GM19455 (cell line): ENCODE results near the gene SLC7A6OS.

Experiments
- ATAC-seq: cut with Tn5 transposase; IDR thresholded peaks from one replicate; pipeline ENCODE4 v1.9.1; 2021; ENCODE audit not compliant: unreplicated experiment

SLC7A6OS gene

GRCh38 chr16:68257906-68258800 lies 52.6 kb downstream of the SLC7A6OS start:
- no peak for ATAC-seq

GRCh38 chr16:68257251-68257905 lies 53.4 kb downstream of the SLC7A6OS start:
- peak; percentile 49 for ATAC-seq

- no peak for ATAC-seq
These were observed 55.0 kb downstream of the SLC7A6OS start for GRCh38 chr16:68255712-68256111.

- ATAC-seq, result no peak
These were observed 57.0 kb downstream of the SLC7A6OS start for GRCh38 chr16:68253721-68254120.

GRCh38 chr16:68252383-68252782 lies 58.4 kb downstream of the SLC7A6OS start:
- ATAC-seq, result no peak

GRCh38 chr16:68251832-68252231 lies 58.9 kb downstream of the SLC7A6OS start:
- no peak for ATAC-seq

- no peak for ATAC-seq
These were observed 59.8 kb downstream of the SLC7A6OS start for GRCh38 chr16:68250951-68251350.

- no peak for ATAC-seq
These were observed 61.4 kb downstream of the SLC7A6OS start for GRCh38 chr16:68249371-68249770.
